NCI-H2029 treated with DMSO at 0.1 percent for 48 hours (cell line): ENCODE measurements around the gene KCNH6.
A peak's percentile ranks its signal among the peaks of the same experiment; 100 is the strongest.

Source experiments
- DNase-seq: peaks from one replicate; lab custom pipeline; 2025; lab: John Stamatoyannopoulos, UW

The KCNH6 gene

DNA sequence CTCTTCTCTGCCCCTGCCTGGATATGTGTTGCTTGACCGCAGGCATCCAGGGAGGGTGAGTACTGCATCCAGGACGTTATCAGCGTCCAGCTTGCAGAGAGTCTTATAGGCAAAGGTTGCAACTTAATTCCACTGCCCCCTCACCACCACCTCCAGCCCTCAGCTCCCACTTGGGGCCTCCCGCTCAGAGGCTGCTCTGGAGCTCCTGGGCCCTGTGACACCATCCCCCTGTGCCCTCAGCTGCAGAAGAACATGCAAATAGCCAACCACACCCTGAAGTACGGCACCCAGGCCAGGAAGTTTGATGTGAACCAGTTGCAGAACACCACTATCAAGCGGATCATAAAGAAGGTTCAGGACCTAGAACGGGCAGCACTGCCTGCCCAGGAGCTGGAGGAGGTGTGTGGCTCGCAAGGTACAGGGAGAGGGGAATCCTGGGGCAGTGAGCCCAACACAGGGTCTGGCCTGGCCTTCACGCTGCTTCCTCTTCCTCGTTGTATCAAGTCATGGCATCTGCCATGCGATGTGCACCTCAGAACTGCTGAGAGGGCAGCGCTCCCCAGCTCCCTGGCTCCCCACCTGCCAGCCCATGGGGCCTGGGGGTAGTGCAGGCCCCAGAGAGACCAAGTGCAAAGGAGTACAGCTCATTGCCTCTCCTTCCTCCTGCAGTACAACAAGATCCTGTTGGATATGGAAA, 36.7 kb upstream of the KCNH6 start:
- DNase-seq: no peak

DNA sequence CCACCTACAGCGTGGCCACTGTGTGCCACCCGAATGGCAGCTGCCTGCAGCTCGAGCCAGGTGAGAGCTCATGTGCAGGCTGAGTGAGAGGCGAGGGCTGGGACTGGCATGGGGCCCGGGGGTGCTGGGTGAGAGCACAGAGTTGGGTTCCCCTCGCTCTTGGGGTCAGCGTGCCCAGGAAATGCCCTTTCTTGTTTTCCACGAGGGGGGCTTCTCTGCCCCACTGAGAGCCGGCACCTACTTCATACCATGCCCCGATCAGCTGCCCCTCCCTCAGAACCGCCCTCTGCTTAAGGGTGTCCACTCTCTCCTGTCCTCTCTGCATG, 36.2 kb upstream of the KCNH6 start:
- no peak for DNase-seq

DNA sequence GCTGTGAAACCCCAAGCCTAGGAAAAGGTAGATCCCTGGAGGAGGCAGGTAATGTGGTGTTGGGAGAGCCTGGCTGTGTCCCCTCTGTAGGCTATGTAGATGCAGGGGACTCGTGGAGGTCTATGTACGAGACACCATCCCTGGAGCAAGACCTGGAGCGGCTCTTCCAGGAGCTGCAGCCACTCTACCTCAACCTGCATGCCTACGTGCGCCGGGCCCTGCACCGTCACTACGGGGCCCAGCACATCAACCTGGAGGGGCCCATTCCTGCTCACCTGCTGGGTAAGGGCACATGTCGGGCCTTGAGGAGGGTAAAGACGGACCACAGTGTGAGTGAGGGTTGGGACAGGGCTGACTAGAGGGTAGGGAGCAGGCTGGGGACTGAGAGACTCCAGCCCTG, 34.3 kb upstream of the KCNH6 start:
- no peak for DNase-seq

DNA sequence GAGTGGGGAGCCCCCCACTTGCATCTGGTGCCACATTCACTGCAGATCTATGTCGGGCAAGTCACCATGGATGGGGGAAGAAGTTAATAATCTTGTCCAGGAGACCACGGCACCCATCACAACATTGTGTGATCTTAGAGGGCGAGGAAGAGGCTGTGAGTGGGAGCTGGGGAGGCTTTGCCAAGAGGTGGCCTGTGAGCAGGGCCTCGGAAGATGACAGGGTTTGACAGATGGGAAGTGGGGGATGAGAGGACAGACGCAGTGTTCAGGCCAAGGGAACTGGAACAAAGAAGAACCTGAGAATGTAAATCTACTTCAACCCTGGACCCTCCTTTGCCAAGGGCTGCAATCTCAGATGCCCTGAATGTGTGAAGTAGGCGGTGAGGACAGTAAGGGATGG, 33.9 kb upstream of the KCNH6 start:
- no peak for DNase-seq

DNA sequence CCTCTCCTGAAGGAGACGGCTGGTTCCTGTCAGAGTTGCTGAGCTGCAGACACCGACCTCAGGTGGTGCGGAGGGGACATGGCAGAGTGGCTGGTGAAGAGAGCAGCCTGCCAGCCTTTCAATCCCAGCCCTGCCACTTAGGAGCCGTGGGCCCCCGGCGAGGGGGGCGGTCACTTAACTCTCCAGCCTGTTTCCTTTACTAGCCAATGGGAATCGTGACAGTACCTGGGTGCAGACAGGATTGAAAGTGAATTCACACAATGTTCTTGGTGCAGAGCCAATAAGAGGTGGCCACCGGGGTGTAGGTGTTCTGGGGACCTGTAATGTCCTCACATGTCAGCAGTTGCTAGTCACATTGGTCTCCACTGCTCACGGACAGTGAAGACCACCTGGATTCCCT, 32.8 kb upstream of the KCNH6 start:
- DNase-seq: no peak

DNA sequence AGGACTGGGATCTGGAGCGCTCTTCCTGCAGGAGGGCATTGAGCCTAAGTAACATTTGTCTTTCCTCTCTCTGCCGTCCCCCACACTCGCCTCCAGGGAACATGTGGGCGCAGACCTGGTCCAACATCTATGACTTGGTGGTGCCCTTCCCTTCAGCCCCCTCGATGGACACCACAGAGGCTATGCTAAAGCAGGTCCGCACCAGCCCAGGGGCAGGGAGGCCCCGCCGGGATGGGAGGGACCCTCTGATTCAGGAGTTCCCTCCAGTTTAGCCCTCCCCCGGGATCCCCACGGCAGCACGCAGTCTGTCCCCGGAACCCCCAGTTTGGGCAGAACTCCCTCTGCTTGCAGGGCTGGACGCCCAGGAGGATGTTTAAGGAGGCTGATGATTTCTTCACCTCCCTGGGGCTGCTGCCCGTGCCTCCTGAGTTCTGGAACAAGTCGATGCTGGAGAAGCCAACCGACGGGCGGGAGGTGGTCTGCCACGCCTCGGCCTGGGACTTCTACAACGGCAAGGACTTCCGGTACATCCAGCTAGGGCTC, 32.2 kb upstream of the KCNH6 start:
- no peak for DNase-seq

DNA sequence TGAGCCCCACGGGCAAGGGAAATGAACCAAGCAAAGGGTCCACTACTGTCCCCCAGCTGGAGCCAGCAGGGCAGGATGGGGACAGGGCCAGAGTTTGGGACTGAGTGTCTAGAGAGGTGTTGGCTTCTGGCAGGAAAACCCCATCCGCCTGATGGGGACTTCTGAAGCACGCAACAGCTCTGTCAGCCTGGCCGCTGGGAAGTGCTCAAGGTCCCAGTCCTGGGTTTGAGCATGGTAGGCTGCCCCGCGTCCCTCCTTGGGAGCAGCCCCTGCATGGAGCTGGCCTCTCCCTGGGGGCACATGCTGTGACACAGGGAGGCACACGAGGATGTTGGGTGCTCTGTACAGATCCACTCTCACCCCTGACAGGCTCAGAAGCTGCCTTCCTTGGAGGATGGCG, 31.7 kb upstream of the KCNH6 start:
- no peak for DNase-seq

DNA sequence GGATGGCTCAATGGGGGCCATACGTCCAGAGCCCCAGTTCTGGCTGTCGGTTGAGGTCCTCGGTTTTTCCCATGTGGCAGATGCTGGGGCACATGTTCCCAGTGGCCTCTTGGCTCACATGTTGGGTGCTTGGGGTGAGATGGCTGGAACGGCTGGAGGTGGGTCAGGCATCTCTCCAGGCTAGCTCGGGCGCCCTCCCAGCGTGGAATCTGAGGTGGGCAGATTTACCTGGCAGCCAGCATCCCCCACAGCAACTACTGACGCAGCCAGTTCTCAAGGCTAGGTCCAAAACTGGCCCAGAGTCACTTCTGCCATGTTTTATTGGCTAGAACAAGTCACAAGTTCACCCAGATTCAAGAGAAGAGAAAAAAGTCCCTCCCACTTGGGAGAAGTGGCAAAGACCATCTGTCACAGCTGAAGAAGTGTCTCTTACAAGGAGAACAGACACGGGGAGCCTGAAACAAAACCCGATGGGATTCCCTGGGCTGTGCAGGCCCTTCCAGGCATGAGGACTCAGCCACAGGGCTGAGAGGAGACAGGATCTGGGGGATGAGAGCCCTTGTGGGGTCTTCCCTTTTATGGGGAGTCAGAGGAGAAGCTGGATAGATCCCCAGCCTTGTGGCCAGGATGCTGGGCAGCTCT, 31.1 kb upstream of the KCNH6 start:
- no peak for DNase-seq

DNA sequence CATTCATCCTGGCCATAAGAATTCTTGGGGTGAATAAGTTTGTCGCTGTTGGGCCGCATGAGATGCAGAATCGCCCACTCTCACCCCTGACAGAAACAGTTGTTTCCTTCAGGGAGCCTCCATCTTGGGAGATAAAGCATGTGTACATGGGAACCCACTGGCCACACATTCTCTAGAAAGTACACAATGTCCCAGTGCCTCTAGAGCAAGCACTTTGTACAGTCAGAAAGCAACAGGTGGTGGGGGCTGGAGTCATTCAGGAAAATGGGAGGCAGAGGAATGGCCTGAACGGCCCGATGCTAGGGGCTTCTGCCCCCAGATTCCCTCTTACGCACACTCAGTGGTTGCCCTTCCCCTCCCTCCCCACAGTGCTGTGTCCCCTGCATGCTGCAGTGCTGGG, 30.2 kb upstream of the KCNH6 start:
- DNase-seq: no peak

DNA sequence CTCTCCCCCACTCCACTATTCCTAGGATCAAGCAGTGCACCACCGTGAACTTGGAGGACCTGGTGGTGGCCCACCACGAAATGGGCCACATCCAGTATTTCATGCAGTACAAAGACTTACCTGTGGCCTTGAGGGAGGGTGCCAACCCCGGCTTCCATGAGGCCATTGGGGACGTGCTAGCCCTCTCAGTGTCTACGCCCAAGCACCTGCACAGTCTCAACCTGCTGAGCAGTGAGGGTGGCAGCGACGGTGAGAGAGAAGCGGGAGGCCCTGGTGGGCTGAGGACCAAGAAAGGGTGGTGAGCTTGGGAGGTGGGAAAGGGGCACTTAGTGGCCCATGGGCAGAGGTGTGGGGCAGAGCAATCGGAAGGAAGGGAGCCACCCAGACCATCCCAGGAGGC, 29.7 kb upstream of the KCNH6 start:
- DNase-seq: no peak

DNA sequence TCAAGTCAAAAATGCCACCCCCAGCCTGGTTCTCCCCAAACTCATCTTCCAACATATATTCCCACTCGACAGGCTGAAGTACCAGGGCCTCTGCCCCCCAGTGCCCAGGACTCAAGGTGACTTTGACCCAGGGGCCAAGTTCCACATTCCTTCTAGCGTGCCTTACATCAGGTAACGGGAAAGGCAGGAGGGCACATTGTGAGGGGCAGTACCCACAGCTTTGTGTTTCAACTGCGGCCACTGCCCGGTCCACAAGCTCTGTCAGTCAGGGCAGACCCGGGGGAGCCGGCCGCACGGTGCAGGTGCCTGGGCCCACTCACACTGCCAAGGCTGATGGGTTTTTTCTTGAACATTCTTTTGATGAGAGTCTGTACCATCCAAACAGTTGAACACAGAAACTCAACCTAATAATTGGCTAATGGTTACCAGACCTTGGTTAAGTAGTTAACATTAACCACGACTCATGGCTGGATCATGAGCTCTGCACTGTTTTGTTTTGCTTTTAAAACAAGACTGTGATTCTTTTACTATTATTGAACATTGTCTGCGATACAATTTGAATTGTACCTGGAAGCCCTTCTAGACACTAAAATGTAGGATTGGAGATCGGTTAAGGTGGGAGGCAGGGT, 28.7 kb upstream of the KCNH6 start:
- DNase-seq: no peak

DNA sequence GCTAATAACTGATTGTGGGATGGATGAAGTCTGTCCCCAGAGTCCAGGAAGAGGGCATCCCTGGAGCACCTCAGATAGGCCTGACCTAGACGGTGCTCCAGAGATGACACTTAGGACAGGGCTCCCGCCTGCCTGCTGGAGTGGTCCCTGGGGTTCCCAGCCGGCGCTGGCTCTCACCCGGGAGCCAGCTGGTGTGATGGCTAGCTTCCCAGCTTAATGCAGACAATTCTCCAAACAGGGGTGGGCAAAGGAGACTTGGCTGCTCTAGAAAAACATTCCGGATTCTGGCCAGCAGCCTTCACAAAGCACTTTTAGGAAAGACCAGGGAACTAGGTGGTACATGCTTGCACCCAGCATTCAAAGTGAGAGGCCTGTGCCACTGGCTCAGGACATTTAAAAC, 27.7 kb upstream of the KCNH6 start:
- DNase-seq: no peak

DNA sequence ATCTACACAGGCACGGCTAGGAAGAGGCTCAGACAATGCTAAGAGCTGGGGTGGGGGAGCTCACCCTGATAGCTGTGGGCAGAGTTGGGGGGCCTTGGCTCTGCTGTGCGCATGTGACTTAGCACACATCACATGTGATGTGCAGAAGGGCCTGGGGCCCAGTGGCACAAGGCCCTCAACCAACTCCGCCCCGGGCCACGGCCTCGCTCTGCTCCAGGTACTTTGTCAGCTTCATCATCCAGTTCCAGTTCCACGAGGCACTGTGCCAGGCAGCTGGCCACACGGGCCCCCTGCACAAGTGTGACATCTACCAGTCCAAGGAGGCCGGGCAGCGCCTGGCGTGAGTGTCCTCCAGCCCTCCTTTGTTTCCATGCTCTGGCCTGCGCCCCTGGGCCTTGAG, 27.0 kb upstream of the KCNH6 start:
- no peak for DNase-seq

DNA sequence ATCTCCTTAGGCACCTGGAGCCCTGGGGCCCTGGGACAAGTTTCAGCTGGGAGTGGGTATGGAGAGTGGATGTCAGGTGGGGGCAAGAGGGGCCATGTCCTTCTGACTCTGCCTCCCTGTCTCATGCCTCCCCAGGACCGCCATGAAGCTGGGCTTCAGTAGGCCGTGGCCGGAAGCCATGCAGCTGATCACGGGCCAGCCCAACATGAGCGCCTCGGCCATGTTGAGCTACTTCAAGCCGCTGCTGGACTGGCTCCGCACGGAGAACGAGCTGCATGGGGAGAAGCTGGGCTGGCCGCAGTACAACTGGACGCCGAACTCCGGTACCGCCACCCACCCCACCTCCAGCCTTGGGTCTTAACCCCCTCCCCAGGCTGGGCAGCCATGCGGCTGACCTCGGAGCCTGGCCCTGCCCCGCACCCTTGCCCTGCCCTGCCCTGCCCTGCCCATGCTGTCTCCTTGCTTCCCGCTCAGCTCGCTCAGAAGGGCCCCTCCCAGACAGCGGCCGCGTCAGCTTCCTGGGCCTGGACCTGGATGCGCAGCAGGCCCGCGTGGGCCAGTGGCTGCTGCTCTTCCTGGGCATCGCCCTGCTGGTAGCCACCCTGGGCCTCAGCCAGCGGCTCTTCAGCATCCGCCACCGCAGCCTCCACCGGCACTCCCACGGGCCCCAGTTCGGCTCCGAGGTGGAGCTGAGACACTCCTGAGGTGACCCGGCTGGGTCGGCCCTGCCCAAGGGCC, 26.3 kb upstream of the KCNH6 start:
- no peak for DNase-seq

DNA sequence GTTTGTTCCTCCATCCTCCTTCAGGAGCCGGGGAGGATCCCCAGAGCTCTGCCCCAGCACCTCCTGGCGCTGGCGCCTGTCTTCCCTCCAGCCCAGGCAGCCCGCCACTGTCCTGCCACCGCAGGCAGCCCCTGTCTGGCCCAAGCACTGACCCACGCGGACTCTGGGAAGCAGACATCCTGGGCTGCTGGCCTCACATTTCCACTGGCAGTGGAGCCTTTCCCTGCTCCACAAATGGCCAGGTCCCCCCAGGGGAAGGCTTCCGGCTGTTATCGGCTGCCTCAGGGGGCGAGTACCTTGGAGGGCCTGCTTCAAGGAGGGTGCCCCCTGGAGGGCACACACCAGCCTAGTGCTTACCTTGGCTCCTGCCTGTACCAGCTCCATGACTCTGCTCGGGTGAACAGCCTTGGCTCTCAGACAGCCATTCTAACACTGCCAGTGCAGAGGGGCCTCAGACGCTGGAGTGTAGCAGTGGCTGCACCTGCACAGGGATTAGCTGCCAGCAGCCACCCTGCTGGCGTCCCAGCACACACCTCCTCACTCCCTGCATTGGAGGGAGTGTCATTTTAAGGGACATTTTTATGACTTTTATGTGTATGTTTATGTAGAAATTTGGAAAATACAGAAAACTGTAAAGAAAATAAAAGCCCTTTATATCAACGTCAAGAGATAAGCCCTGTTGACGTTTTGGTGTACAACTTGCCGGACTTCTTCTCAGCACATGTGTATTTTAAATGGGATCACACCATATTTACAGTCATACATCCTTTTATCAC, 25.3 kb upstream of the KCNH6 start:
- peak; percentile 24 for DNase-seq

DNA sequence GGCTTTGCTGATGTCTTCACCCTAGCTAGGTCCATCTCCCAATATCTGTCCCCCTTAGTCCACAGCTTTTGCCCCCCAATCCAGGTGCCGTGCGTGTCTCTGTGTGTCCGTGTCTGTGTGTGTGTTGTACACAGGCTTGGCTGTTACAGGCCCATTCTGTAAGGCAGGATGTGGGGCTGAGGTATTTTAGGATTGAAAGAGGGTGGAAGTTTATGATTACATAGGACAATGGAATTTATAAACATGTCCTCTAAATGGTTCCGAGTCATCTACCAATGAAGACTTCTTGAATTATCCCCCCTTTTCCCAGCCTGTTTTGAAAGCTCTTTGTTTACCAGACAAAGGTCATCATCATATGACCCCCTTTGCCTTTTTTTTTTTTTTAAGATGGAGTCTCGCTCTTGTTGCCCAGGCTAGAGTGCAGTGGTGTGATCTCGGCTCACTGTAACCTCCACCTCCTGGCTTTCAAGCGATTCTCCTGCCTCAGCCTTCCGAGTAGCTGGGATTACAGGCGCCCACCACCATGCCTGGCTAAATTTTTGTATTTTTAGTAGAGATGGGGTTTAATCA, 24.4 kb upstream of the KCNH6 start:
- DNase-seq: no peak

DNA sequence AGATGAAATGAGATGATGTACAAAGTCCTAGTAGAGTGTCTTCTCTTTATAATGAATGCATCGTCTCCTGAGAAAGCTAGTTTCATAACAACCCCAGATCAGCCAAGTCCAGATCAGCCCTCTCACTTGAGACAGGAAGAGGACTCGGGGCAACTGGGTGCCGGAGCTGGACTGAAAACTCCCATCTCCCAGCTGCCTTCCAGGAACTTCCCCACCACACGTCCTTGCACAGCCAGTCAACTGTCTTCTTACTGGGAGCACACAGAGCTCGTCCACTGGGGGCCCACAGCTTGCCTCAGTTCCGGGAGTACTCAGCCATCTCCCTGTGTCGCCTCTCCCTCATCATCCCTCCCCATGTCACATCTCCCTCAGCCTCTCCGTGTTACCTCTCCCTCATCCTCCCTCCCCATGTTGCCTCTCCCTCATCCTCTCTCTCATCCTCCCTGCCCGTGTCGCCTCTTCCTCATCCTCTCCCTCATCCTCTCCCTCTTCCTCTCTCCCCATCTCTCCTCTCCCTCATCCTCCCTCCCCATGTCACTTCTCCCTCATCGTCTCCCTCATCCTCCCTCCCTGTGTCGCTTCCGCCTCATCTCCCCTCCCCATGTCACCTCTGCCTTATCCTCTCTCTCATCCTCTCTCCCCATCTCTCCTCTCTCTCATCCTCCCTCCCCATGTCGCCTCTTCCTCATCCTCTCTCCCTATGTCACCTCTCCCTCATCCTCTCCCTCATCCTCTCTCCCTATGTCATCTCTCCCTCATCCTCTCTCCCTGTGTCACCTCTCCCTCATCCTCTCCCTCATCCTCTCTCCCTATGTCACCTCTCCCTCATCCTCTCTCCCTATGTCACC, 22.4 kb upstream of the KCNH6 start:
- DNase-seq: no peak

DNA sequence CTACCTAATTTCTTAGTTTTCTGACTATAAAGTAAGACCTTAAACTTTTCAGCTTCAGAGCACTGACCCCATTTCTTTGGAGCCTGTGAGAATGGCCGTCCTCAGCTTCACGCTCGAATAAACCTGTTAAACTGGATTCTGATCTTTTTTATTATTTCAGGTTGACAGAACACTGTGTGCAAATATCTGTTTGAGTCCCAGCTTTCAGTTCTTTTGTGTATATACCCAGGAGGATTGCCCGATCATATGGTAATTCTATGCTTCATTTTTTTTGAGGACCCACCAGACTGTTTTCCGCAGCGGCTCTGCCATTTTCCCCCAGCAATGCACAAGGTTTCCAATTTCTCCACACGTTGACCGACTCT, 19.8 kb upstream of the KCNH6 start:
- DNase-seq: no peak

DNA sequence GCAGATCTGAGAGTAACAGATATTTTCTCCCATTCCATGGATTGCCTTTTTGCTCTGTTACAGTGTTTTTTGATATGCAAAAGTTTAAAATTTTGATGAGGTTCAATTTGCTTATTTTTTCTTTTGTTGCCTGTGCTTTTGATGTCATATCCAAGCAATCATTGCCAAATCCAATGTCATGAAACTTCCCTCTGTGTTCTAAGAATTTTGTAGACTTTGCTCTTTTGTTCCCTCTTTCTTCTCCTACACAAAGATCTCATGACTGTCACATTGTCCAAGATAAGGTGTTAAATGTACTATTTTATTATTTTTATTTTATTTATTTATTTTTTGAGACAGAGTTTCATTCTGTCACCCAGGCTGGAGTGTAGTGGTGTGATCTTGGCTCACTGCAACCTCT, 18.9 kb upstream of the KCNH6 start:
- DNase-seq: no peak

DNA sequence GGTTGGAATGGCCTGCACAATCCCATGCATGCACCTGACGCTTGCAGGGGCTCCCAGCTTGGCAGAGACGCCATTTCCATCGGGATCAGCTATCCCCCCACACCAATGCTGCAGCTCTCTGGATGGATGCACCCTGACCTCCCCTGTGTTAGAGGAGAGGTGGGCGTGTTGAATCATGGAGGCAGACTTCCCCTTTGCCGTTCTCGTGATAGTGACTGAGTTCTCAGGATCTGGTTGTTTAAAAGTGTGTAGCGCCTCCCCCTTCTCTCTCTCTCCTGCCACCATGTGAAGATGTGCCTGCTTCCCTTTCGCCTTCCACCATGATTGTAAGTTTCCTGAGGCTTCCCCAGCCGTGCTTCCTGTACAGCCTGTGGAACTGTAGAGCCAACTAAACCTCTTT, 17.8 kb upstream of the KCNH6 start:
- DNase-seq: no peak

DNA sequence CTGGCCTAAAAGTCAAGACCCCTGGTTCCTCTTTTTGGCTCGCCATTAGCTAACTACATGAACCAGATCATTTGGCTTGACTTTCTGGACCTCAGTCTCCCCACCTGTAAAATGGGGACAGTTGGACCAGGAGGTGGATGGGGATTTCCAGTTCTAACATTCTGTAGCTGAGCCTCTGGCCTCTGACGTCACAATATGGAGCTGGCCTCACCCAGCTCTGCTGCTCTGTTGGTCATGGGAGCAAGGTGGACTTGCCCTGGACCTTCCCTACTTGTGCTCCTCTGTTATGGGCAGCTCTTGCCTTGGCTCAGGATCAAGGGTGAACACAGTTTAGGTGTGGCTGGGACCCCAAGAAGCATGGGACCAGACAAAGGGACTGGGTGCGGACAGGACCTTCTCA, 16.5 kb upstream of the KCNH6 start:
- DNase-seq: no peak
